ENCODE measurements around the gene GLE1.
A peak's percentile ranks its signal among the peaks of the same experiment; 100 is the strongest.

Gene GLE1

GRCh38 chr9:128552744-128553440 lies 48.4 kb downstream of the GLE1 start (continued):
- no peak for TF ChIP-seq PRDM4 (tag by site-specific recombination; IDR thresholded peaks at IDR 0.05)
- peak; percentile 56 for TF ChIP-seq KLF9 (tag by site-specific recombination; IDR thresholded peaks at IDR 0.05; ENCODE audit: low read depth)
- no peak for TF ChIP-seq ELK4 (IDR thresholded peaks at IDR 0.05; ENCODE audit: borderline replicate concordance, low read depth, low read length)
- TF ChIP-seq ZNF501 (tag by site-specific recombination; IDR thresholded peaks at IDR 0.05): no peak
- TF ChIP-seq ZSCAN23 (tag by site-specific recombination; IDR thresholded peaks at IDR 0.05): no peak
- no peak for TF ChIP-seq ZNF133 (tag by site-specific recombination; IDR thresholded peaks at IDR 0.05)
- TF ChIP-seq ZNF423 (tag by site-specific recombination; IDR thresholded peaks at IDR 0.05): no peak
- no peak for TF ChIP-seq ZNF362 (tag by site-specific recombination; IDR thresholded peaks at IDR 0.05)
- TF ChIP-seq ATF2 (tag by site-specific recombination; IDR thresholded peaks at IDR 0.05; ENCODE audit: low read depth): no peak
- TF ChIP-seq ZNF23 (tag by site-specific recombination; IDR thresholded peaks at IDR 0.05; ENCODE audit: borderline replicate concordance): no peak
- no peak for TF ChIP-seq ZNF776 (tag by site-specific recombination; IDR thresholded peaks at IDR 0.05; ENCODE audit: borderline replicate concordance)
- no peak for TF ChIP-seq SCRT2 (tag by site-specific recombination; IDR thresholded peaks at IDR 0.05)
- TF ChIP-seq ZNF274 (IDR thresholded peaks at IDR 0.05; ENCODE audit: low read length): no peak
- TF ChIP-seq ZNF274 (tag by site-specific recombination; IDR thresholded peaks at IDR 0.05; ENCODE audit: borderline replicate concordance): no peak
- TF ChIP-seq MZF1 (tag by site-specific recombination; IDR thresholded peaks at IDR 0.05; ENCODE audit: borderline replicate concordance): no peak
- TF ChIP-seq REST (tag by site-specific recombination; IDR thresholded peaks at IDR 0.05): no peak
- TF ChIP-seq ZNF792 (tag by site-specific recombination; IDR thresholded peaks at IDR 0.05): no peak
- no peak for TF ChIP-seq SETDB1 (IDR thresholded peaks at IDR 0.05; ENCODE audit: insufficient read length, low read length)
- no peak for TF ChIP-seq ZNF707 (tag by site-specific recombination; IDR thresholded peaks at IDR 0.05)
- TF ChIP-seq KLF16 (tag by site-specific recombination; IDR thresholded peaks at IDR 0.05): 0 out of 2 replicates have a peak, but pooled peaks have one; percentile 58
- no peak for TF ChIP-seq ZBTB48 (tag by site-specific recombination; IDR thresholded peaks at IDR 0.05)
- no peak for TF ChIP-seq ZSCAN4 (tag by site-specific recombination; IDR thresholded peaks at IDR 0.05)
- TF ChIP-seq ZNF202 (tag by site-specific recombination; IDR thresholded peaks at IDR 0.05; ENCODE audit: borderline replicate concordance): no peak
- no peak for TF ChIP-seq ZNF645 (tag by site-specific recombination; IDR thresholded peaks at IDR 0.05)

Measured in HEK293 (cell line).